ENCODE measurements around the gene KIF13A. TPM values are rescaled to one million over a fixed set of nuclear protein-coding genes. Genes with fewer than 3 reads are reported as not detected.
A peak's percentile ranks its signal among the peaks of the same experiment; 100 is the strongest.

Gene KIF13A
- total RNA-seq, 1 experiment from 2014 or later: 49.3 TPM

DNA sequence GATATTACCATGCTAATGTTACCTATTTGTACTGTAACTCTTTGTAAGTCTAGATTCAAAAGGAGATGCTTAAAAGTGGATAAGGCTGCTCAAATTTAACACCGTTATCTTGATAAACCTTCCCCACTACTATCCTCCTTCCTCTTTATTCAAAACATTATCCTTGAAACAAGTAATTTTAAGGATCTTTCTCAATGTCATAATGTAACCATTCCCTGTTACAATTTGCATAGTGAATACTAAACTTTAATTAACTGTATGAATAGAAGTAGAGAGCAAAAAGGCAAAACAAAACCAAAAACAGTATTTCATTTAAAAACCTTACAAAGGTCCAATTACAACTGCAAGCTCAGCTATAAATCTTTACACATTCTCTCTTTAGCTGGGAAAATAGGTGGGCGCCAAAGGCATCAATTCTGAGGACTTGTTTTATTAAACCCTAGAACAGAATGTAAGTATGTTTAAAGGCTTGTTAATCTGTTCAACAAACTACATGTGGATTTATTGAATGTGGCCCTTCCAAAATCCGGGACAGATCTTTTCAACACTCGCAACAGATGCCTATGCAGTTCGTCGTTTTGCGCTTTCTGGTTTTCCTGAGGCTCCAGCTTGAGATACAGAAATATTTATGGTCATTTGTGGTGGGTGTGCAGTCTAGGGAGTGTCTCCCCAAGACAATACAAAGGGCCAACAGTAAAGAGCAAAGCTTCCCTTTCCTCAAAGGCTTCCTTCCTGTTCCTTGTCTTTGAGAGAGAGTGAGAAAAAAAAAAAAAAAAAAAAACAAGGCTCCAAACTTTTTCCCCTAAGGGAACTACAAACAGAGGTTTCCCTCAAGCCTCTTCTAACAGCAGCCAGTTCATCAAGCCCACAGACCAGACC lies 15.1 kb downstream of the KIF13A start:
- intact Hi-C loops (cut with micrococcal nuclease; ENCODE audit: unreplicated experiment): no loop called here
- Histone ChIP-seq H3K4me3 (ENCODE audit: low read depth in 2 of 2, low read length in 2 of 2) (no peak overlapping the region), H3K27me3 (ENCODE audit: control insufficient read depth, insufficient read depth, low read length) (no peaks in the 10 kb centered on the region), H3K9me3 (ENCODE audit: control insufficient read depth, insufficient read depth, low read depth, low read length) (no peaks in the 10 kb centered on the region), H3K36me3 (ENCODE audit: control insufficient read depth, insufficient read depth, low read length) (no peaks in the 10 kb centered on the region), H3K27ac (ENCODE audit: low read length) (peak overlapping the region; percentile 18; the same call in 1 of the 2 replicates), H3K4me1 (ENCODE audit: control insufficient read depth, insufficient read depth, low read length) (peaks cover 14% of the 10 kb centered on the region)
- CTCF ChIA-PET: no interaction called here
- in situ Hi-C loops (cut with HindIII; ENCODE audit: low pct_unique_long_range_greater_than_20kb, low sequenced_read_pairs): no loop called here
- POLR2A ChIA-PET: interaction anchor here (0.6 kb wide), 1 partner anchor 14 kb away, joined by 8 read pairs; no protein-coding TSS in a partner anchor
- DNase-seq (ENCODE audit: low read depth, low spot score) (no peak), ATAC-seq (no peak)
- BruUV-seq (replicated peaks): no TSS peak
- TF ChIP-seq, protein P1, sequence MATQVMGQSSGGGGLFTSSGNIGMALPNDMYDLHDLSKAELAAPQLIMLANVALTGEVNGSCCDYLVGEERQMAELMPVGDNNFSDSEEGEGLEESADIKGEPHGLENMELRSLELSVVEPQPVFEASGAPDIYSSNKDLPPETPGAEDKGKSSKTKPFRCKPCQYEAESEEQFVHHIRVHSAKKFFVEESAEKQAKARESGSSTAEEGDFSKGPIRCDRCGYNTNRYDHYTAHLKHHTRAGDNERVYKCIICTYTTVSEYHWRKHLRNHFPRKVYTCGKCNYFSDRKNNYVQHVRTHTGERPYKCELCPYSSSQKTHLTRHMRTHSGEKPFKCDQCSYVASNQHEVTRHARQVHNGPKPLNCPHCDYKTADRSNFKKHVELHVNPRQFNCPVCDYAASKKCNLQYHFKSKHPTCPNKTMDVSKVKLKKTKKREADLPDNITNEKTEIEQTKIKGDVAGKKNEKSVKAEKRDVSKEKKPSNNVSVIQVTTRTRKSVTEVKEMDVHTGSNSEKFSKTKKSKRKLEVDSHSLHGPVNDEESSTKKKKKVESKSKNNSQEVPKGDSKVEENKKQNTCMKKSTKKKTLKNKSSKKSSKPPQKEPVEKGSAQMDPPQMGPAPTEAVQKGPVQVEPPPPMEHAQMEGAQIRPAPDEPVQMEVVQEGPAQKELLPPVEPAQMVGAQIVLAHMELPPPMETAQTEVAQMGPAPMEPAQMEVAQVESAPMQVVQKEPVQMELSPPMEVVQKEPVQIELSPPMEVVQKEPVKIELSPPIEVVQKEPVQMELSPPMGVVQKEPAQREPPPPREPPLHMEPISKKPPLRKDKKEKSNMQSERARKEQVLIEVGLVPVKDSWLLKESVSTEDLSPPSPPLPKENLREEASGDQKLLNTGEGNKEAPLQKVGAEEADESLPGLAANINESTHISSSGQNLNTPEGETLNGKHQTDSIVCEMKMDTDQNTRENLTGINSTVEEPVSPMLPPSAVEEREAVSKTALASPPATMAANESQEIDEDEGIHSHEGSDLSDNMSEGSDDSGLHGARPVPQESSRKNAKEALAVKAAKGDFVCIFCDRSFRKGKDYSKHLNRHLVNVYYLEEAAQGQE (IDR thresholded peaks at IDR 0.05; ENCODE audit: insufficient read depth in 1 of 2, low read depth in 2 of 2, low read length in 1 of 2): no peak
- TF ChIP-seq SIN3A (IDR thresholded peaks at IDR 0.05; ENCODE audit: borderline replicate concordance, insufficient read depth, low read depth, low read length) (no peak), POLR2AphosphoS5 (IDR thresholded peaks at IDR 0.05; ENCODE audit: low read depth, low read length) (no peak), CTCF (IDR thresholded peaks at IDR 0.05) (no peak), TCF7L2 (IDR thresholded peaks at IDR 0.05; ENCODE audit: low read depth, low read length) (no peak)

- Histone ChIP-seq H3K9me3 (ENCODE audit: control insufficient read depth, insufficient read depth, low read depth, low read length) (no peaks in the 10 kb centered on the region), H3K27me3 (ENCODE audit: control insufficient read depth, insufficient read depth, low read length) (no peaks in the 10 kb centered on the region), H3K27ac (ENCODE audit: low read length) (peak overlapping the region; percentile 18; the same call in 1 of the 2 replicates), H3K36me3 (ENCODE audit: control insufficient read depth, insufficient read depth, low read length) (no peaks in the 10 kb centered on the region), H3K4me3 (ENCODE audit: low read depth in 2 of 2, low read length in 2 of 2) (no peak overlapping the region), H3K4me1 (ENCODE audit: control insufficient read depth, insufficient read depth, low read length) (peaks cover 14% of the 10 kb centered on the region)
- ChIA-PET CTCF (no interaction called here), POLR2A (no interaction called here)
- no TSS peak for BruUV-seq (replicated peaks)
- DNase-seq (ENCODE audit: low read depth, low spot score) (no peak), ATAC-seq (peak; percentile 55; the same call in 1 of the 2 replicates)
- intact Hi-C loops (cut with micrococcal nuclease; ENCODE audit: unreplicated experiment) (no loop called here), in situ Hi-C loops (cut with HindIII; ENCODE audit: low pct_unique_long_range_greater_than_20kb, low sequenced_read_pairs) (no loop called here)
- no peak for TF ChIP-seq CTCF (IDR thresholded peaks at IDR 0.05)
- TF ChIP-seq, protein P1 (IDR thresholded peaks at IDR 0.05; ENCODE audit: insufficient read depth in 1 of 2, low read depth in 2 of 2, low read length in 1 of 2): no peak
- TF ChIP-seq POLR2AphosphoS5 (IDR thresholded peaks at IDR 0.05; ENCODE audit: low read depth, low read length): no peak
- no peak for TF ChIP-seq SIN3A (IDR thresholded peaks at IDR 0.05; ENCODE audit: borderline replicate concordance, insufficient read depth, low read depth, low read length)
- TF ChIP-seq TCF7L2 (IDR thresholded peaks at IDR 0.05; ENCODE audit: low read depth, low read length): no peak
Observed at GRCh38 chr6:17971128-17972073, 16.0 kb downstream of the KIF13A start.

All from Panc1 (cell line).